ENCODE data around the gene VAT1L.
A peak's percentile ranks its signal among the peaks of the same experiment; 100 is the strongest.

DNA sequence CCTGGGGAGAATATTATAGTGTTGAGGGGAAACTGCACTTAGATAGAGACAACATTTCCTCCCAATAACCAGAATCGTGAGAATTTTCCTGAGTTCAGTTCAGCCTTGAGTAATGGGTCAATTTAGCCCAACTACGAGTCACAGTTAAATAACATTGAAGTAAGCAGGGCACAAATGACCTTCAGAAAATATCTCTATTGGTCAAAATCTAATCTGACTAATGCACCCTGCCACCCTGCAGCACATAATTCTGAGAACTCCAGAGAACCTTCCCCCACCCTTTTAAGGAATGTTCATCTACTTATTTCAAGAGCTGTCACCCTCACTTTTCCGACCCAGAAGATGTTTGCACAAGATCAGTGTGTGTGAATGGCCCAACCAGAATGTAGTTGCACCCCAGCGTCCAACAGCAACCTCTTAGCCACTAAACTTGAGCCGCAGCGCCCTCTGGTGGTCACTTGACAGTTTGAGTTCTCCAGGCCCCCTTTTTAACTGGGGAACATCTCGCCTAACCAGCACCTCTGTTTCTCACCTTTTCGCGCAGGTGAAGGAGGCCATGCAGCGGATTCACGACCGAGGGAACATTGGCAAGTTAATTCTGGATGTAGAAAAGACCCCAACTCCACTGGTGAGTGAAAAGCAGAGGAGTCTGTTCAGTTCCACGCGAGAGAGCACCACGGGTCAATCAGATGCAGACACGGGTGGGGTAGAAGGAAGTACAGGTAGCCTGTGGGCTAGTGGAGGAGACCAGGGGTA lies 183.1 kb downstream of the VAT1L start:
- no peak for TF ChIP-seq POLR2A (IDR thresholded peaks at IDR 0.05)
- TF ChIP-seq, protein P1, sequence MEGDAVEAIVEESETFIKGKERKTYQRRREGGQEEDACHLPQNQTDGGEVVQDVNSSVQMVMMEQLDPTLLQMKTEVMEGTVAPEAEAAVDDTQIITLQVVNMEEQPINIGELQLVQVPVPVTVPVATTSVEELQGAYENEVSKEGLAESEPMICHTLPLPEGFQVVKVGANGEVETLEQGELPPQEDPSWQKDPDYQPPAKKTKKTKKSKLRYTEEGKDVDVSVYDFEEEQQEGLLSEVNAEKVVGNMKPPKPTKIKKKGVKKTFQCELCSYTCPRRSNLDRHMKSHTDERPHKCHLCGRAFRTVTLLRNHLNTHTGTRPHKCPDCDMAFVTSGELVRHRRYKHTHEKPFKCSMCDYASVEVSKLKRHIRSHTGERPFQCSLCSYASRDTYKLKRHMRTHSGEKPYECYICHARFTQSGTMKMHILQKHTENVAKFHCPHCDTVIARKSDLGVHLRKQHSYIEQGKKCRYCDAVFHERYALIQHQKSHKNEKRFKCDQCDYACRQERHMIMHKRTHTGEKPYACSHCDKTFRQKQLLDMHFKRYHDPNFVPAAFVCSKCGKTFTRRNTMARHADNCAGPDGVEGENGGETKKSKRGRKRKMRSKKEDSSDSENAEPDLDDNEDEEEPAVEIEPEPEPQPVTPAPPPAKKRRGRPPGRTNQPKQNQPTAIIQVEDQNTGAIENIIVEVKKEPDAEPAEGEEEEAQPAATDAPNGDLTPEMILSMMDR (IDR thresholded peaks at IDR 0.05) = peak; percentile 34 to 73 (median 69)

Data from Peyer's patch (tissue), 4 donors.